K562 (cell line): ENCODE measurements around the gene TMC6. TPM values are rescaled to one million over a fixed set of nuclear protein-coding genes. Genes with fewer than 3 reads are reported as not detected.

ENCODE experiments used
- ATF2 ChIP-seq: sonication (generic); formaldehyde crosslinking; IDR thresholded peaks from 2 replicates; pipeline ENCODE4 v1.8.1; 2022; ENCODE audit warnings: missing genetic modification reagents
- DMBX1 ChIP-seq: fragments of 250-450 bp; sonication (Bioruptor Pico); IDR thresholded peaks from 2 replicates; pipeline ENCODE4 v1.8.0; 2022; ENCODE audit warnings: inconsistent platforms, mild to moderate bottlenecking, moderate library complexity, borderline replicate concordance
- EGR1 ChIP-seq: fragments of 450-650 bp; conservative IDR thresholded peaks from 2 replicates; pipeline ENCODE4 v1.6.1; 2017; ENCODE audit warnings: mild to moderate bottlenecking
- ETS1 ChIP-seq: conservative IDR thresholded peaks from 2 replicates; pipeline ENCODE4 v1.6.1; 2011; ENCODE audit warnings: low read depth, mild to moderate bottlenecking, low read length; ENCODE audit not compliant: control insufficient read depth
- ETV5 ChIP-seq: sonication (generic); formaldehyde crosslinking; IDR thresholded peaks from 2 replicates; pipeline ENCODE4 v1.4.0; 2020; ENCODE audit warnings: low read depth, mild to moderate bottlenecking, missing genetic modification reagents
- HLTF ChIP-seq: fragments of 450-650 bp; IDR thresholded peaks from 2 replicates; pipeline ENCODE4 v1.6.1; 2016
- HNRNPLL ChIP-seq: fragments of 200-400 bp; formaldehyde crosslinking; IDR thresholded peaks from 2 replicates; pipeline ENCODE4 v1.6.1; 2017; ENCODE audit warnings: low read length, low read depth, mild to moderate bottlenecking; ENCODE audit not compliant: poor library complexity, severe bottlenecking
- JUN ChIP-seq, 2 experiments: sonication (generic) in 1 of 2; formaldehyde crosslinking in 1 of 2; IDR thresholded peaks; 2 replicates each; pipeline versions ENCODE4 v1.6.1 to v1.8.0; 2012 to 2022; ENCODE audit warnings: borderline replicate concordance in 2 of 2, mild to moderate bottlenecking in 2 of 2, improper control_type of control experiment in 1 of 2, low read depth in 1 of 2, low read length in 1 of 2, missing genetic modification reagents in 1 of 2
- LEF1 ChIP-seq: fragments of 450-650 bp; IDR thresholded peaks from 2 replicates; pipeline ENCODE4 v1.6.1; 2016; ENCODE audit warnings: mild to moderate bottlenecking
- NKRF ChIP-seq: fragments of 450-650 bp; IDR thresholded peaks from 2 replicates; pipeline ENCODE4 v1.6.1; 2016; ENCODE audit warnings: borderline replicate concordance
- OTX1 ChIP-seq: fragments of 450-650 bp; formaldehyde crosslinking; IDR thresholded peaks from 2 replicates; pipeline ENCODE4 v1.4.0; 2022; ENCODE audit warnings: mild to moderate bottlenecking
- PHF20 ChIP-seq: fragments of 450-650 bp; IDR thresholded peaks from 2 replicates; pipeline ENCODE4 v1.6.1; 2018; ENCODE audit not compliant: partially characterized antibody
- PHF8 ChIP-seq: fragments of 200-600 bp; sonication (generic); IDR thresholded peaks from 2 replicates; pipeline ENCODE4 v1.6.1; 2012; ENCODE audit warnings: mixed run types, mild to moderate bottlenecking, inconsistent platforms, low read length, moderate library complexity, borderline replicate concordance
- POLR2A ChIP-seq: fragments of 450-650 bp; conservative IDR thresholded peaks from 2 replicates; pipeline ENCODE4 v1.6.1; 2016
- RB1 ChIP-seq: fragments of 450-650 bp; IDR thresholded peaks from 2 replicates; pipeline ENCODE4 v1.6.1; 2017; ENCODE audit warnings: low read depth, mild to moderate bottlenecking
- RBFOX2 ChIP-seq: fragments of 200-400 bp; formaldehyde crosslinking; IDR thresholded peaks from 2 replicates; pipeline ENCODE4 v1.6.1; 2017; ENCODE audit warnings: low read depth, mild to moderate bottlenecking, low read length, moderate library complexity
- RFX7 ChIP-seq: fragments of 250-450 bp; sonication (Bioruptor Pico); IDR thresholded peaks from 2 replicates; pipeline ENCODE4 v1.5.1; 2021; ENCODE audit warnings: mild to moderate bottlenecking
- SIN3A ChIP-seq, 2 experiments: fragments of 150-350 bp in 1 of 2; IDR thresholded peaks; 2 replicates each; pipeline ENCODE4 v1.6.1; 2011 to 2016; ENCODE audit warnings: borderline replicate concordance in 2 of 2, low read depth in 2 of 2, low read length in 2 of 2, mild to moderate bottlenecking in 2 of 2, moderate library complexity in 2 of 2; ENCODE audit not compliant: control insufficient read depth in 1 of 2
- TAF7 ChIP-seq: fragments of 450-650 bp; IDR thresholded peaks from 2 replicates; pipeline ENCODE4 v1.6.1; 2016; ENCODE audit warnings: missing genetic modification characterization, missing compliant biosample characterization
- ZBTB7A ChIP-seq: IDR thresholded peaks from 2 replicates; pipeline ENCODE4 v1.6.1; 2011; ENCODE audit warnings: low read depth, mild to moderate bottlenecking, low read length, moderate library complexity, borderline replicate concordance; ENCODE audit not compliant: control insufficient read depth
- ZNF766 ChIP-seq: fragments of 200-800 bp; sonication (Bioruptor generic); conservative IDR thresholded peaks from 2 replicates; pipeline ENCODE4 v1.6.1; 2016; ENCODE audit warnings: missing genetic modification characterization, missing compliant biosample characterization
- ZNF780A ChIP-seq: fragments of 250-450 bp; sonication (Bioruptor Pico); IDR thresholded peaks from 2 replicates; pipeline ENCODE4 v1.5.0; 2021; ENCODE audit warnings: mild to moderate bottlenecking
- polyA plus RNA-seq, 8 experiments: library from polyadenylated mRNA; depleted of rRNA in 4 of 8; stranded (reverse) in 5 of 8; unstranded in 3 of 8; fragments of >200 nt; fragmentation: Nextera tagmentation in 2 of 8; fragmentation: Illumina TruSeq in 1 of 8; extraction: Ambion mirVana in 2 of 8; extraction: Trizol in 1 of 8; gene quantifications; 2 replicates each; pipeline versions ENCODE4 v1.2.1 to v1.2.3, GENCODE V29; 2011 to 2014; ENCODE audit warnings: inconsistent platforms in 1 of 8, missing spikeins in 1 of 8
- total RNA-seq, 7 experiments: library from RNA; depleted of rRNA in 6 of 7; stranded (reverse); fragments of >200 nt in 6 of 7; fragmentation: Illumina TruSeq in 2 of 7; extraction: Trizol in 2 of 7; gene quantifications; 2 replicates each; pipeline versions ENCODE4 v1.2.1 to v1.2.3, GENCODE V29; 2011 to 2021; ENCODE audit warnings: low replicate concordance in 1 of 7

The TMC6 gene
- total and polyA plus RNA-seq, 9 of the 15 experiments (the other 6 are each of a cell fraction or from before 2014, with no cell fraction given) = 4.1 to 351 (median 66.9) TPM

- TF ChIP-seq OTX1 (no peak), NKRF (peak; percentile 54), ZNF780A (CRISPR knock-in tag) (no peak), SIN3A (IDR thresholded peaks at IDR 0.05; ENCODE audit: borderline replicate concordance in 2 of 2, control insufficient read depth in 1 of 2, low read depth in 2 of 2, low read length in 2 of 2) (peak in 1 of 2 experiments; percentile 63; a peak in 1 of 4 replicates), RB1 (no peak), ZNF766 (CRISPR knock-in tag) (no peak), ZBTB7A (peak; percentile 77; the same call in 1 of the 2 replicates), POLR2A (peak; percentile 76), PHF20 (peak; percentile 32), JUN (IDR thresholded peaks at IDR 0.05; ENCODE audit: borderline replicate concordance, low read depth, low read length) (no peak), JUN (CRISPR knock-in tag; IDR thresholded peaks at IDR 0.05; ENCODE audit: borderline replicate concordance) (peak; percentile 46; the same call in 1 of the 2 replicates), HNRNPLL (no peak), RFX7 (CRISPR knock-in tag) (no peak), ATF2 (CRISPR knock-in tag) (no peak), HLTF (no peak), LEF1 (peak; percentile 76; the same call in 1 of the 2 replicates), DMBX1 (CRISPR knock-in tag) (0 out of 2 replicates have a peak, but pooled peaks have one; percentile 18), RBFOX2 (peak; percentile 80), PHF8 (peak; percentile 33; the same call in 1 of the 2 replicates), ETV5 (CRISPR knock-in tag) (peak; percentile 94), ETS1 (peak; percentile 37; the same call in 1 of the 2 replicates), EGR1 (peak; percentile 59), TAF7 (tag) (peak; percentile 40)
These were observed 1.2 kb downstream of the TMC6 start (continued) for GRCh38 chr17:78127239-78127887.
